ENCODE results near the gene MSH2.
A peak's percentile ranks its signal among the peaks of the same experiment; 100 is the strongest.

The MSH2 gene

DNA sequence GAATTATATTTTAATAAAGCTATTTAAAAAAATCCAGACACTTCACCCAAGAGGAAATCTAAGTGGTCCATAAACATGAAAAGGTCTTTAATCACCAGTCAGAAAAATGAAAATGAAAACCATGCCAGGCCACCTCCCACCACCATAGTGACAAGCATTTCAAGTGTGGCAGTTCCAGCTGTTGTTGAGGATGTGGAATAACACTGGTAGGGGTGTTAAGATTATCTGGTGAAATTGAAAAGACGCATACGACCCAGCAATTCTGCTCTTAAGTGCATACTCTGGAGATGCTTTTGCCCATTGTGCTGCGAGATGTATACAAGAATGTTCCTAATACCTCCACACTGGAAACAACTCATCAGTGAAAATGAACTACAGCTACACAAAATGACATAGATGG is 82.2 kb downstream of the MSH2 start:
- TF ChIP-seq, protein P1, sequence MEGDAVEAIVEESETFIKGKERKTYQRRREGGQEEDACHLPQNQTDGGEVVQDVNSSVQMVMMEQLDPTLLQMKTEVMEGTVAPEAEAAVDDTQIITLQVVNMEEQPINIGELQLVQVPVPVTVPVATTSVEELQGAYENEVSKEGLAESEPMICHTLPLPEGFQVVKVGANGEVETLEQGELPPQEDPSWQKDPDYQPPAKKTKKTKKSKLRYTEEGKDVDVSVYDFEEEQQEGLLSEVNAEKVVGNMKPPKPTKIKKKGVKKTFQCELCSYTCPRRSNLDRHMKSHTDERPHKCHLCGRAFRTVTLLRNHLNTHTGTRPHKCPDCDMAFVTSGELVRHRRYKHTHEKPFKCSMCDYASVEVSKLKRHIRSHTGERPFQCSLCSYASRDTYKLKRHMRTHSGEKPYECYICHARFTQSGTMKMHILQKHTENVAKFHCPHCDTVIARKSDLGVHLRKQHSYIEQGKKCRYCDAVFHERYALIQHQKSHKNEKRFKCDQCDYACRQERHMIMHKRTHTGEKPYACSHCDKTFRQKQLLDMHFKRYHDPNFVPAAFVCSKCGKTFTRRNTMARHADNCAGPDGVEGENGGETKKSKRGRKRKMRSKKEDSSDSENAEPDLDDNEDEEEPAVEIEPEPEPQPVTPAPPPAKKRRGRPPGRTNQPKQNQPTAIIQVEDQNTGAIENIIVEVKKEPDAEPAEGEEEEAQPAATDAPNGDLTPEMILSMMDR (IDR thresholded peaks at IDR 0.05; ENCODE audit: borderline replicate concordance, extremely low read depth, low read length, poor library complexity, severe bottlenecking) = no peak
- TF ChIP-seq EZH2 (IDR thresholded peaks at IDR 0.05; ENCODE audit: borderline replicate concordance, low read depth, low read length, severe bottlenecking) = no peak
- Histone ChIP-seq H4K20me1 (ENCODE audit: insufficient read depth, low read length) (no peaks in the 10 kb centered on the region), H3K36me3 (ENCODE audit: insufficient read depth, low read length) (peaks cover 44% of the 10 kb centered on the region), H3K4me2 (ENCODE audit: insufficient read depth, low read length) (no peak overlapping the region), H3K79me2 (ENCODE audit: insufficient read depth, low read length) (no peaks in the 10 kb centered on the region), H3K9ac (ENCODE audit: low read depth, low read length) (no peak overlapping the region), H2AFZ (ENCODE audit: low read depth, low read length) (no peak overlapping the region), H3K9me3 (ENCODE audit: insufficient read depth, low read length, severe bottlenecking) (no peaks in the 10 kb centered on the region), H3K27me3 (ENCODE audit: insufficient read depth, low read length, poor library complexity) (no peaks in the 10 kb centered on the region), H3K4me3 (ENCODE audit: low read depth in 1 of 2, low read length in 2 of 2) (no peak overlapping the region), H3K4me1 (ENCODE audit: insufficient read depth, low read length) (no peaks in the 10 kb centered on the region), H3K27ac (ENCODE audit: low read length) (no peak overlapping the region)
- ATAC-seq (ENCODE audit: insufficient read depth, low read depth) (no peak), DNase-seq (no peak)

DNA sequence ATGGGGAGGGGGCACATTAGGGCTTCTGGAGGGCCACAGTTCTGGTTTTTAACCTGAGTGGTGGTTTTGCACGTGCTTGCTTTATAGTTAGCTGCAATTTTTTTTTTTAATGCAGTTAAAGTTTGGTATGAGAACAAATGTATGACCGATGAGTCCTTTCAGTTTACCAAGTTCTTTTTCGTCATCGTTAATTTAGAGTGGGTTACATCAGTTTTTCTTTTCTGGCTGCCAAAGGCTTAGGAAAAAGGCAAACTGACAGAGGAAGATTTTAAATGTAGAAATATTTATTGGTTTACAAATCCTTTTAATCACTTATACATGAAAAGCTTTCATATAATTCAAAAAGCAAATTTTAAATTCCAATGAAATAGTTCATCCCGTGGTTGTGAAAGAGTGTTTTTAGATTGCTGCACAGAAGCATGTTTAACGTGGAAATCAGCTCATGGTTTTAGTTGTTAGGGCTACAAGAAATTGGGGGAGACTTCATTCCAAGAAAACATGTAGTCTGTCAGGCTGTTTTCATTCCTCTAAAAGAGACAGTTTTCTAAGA is 82.9 kb downstream of the MSH2 start:
- peaks cover 40% of the 10 kb centered on the region for H3K36me3 ChIP-seq (ENCODE audit: insufficient read depth, low read length)
- H3K79me2 ChIP-seq (ENCODE audit: insufficient read depth, low read length) = no peaks in the 10 kb centered on the region
- no peaks in the 10 kb centered on the region for H3K9me3 ChIP-seq (ENCODE audit: insufficient read depth, low read length, severe bottlenecking)
- H3K9ac ChIP-seq (ENCODE audit: low read depth, low read length) = no peak overlapping the region
- DNase-seq (no peak), ATAC-seq (ENCODE audit: insufficient read depth, low read depth) (no peak)
- no peak overlapping the region for H3K27ac ChIP-seq (ENCODE audit: low read length)
- no peaks in the 10 kb centered on the region for H4K20me1 ChIP-seq (ENCODE audit: insufficient read depth, low read length)
- H3K4me2 ChIP-seq (ENCODE audit: insufficient read depth, low read length) = no peak overlapping the region
- H3K4me1 ChIP-seq (ENCODE audit: insufficient read depth, low read length) = no peaks in the 10 kb centered on the region
- H3K27me3 ChIP-seq (ENCODE audit: insufficient read depth, low read length, poor library complexity) = no peaks in the 10 kb centered on the region
- no peak overlapping the region for H3K4me3 ChIP-seq (ENCODE audit: low read depth in 1 of 2, low read length in 2 of 2)
- no peak overlapping the region for H2AFZ ChIP-seq (ENCODE audit: low read depth, low read length)
- no peak for TF ChIP-seq EZH2 (IDR thresholded peaks at IDR 0.05; ENCODE audit: borderline replicate concordance, low read depth, low read length, severe bottlenecking)
- TF ChIP-seq, protein P1 (IDR thresholded peaks at IDR 0.05; ENCODE audit: borderline replicate concordance, extremely low read depth, low read length, poor library complexity, severe bottlenecking) = no peak

DNA sequence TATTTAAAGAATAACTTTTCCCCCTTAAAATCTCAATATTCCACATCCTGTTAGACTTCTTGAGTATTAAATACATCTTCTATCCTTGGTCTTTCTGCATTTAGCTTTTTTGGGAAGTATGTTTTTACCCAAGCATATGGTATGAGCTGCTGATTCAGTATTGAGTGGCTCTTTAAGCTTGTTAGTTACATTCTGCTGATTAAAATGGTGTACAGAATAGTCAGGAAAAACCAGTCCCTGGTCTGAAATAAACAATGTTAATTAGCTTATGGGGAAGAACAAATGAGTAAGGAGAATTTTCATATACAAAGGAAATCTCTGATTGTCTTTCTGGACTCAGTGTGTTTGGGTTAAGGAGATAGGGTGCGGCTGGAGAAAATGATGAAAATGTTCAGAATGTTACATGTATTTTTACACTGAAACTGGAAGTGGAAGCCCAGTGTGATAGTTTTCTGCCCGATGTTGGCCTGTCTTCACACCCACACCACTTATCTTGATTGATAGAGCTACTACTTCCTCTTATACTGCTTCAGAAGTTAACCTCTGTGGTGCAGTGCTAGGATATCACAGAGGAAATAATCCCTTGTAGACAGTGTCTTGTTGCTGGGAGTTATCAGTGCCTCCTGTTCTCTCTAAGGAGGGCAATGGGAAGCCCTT is 84.0 kb downstream of the MSH2 start:
- H3K4me2 ChIP-seq (ENCODE audit: insufficient read depth, low read length) = no peak overlapping the region
- H3K36me3 ChIP-seq (ENCODE audit: insufficient read depth, low read length) = peaks cover 34% of the 10 kb centered on the region
- H2AFZ ChIP-seq (ENCODE audit: low read depth, low read length) = no peak overlapping the region
- H3K9ac ChIP-seq (ENCODE audit: low read depth, low read length) = no peak overlapping the region
- H3K4me3 ChIP-seq (ENCODE audit: low read depth in 1 of 2, low read length in 2 of 2) = no peak overlapping the region
- no peaks in the 10 kb centered on the region for H3K27me3 ChIP-seq (ENCODE audit: insufficient read depth, low read length, poor library complexity)
- H3K9me3 ChIP-seq (ENCODE audit: insufficient read depth, low read length, severe bottlenecking) = no peaks in the 10 kb centered on the region
- H3K79me2 ChIP-seq (ENCODE audit: insufficient read depth, low read length) = no peaks in the 10 kb centered on the region
- DNase-seq (no peak), ATAC-seq (ENCODE audit: insufficient read depth, low read depth) (peak; percentile 49; the same call in 1 of the 3 replicates)
- H4K20me1 ChIP-seq (ENCODE audit: insufficient read depth, low read length) = no peaks in the 10 kb centered on the region
- no peak for TF ChIP-seq EZH2 (IDR thresholded peaks at IDR 0.05; ENCODE audit: borderline replicate concordance, low read depth, low read length, severe bottlenecking)
- TF ChIP-seq, protein P1 (IDR thresholded peaks at IDR 0.05; ENCODE audit: borderline replicate concordance, extremely low read depth, low read length, poor library complexity, severe bottlenecking) = no peak
- H3K4me1 ChIP-seq (ENCODE audit: insufficient read depth, low read length) = no peaks in the 10 kb centered on the region
- peak overlapping the region; percentile 12; the same call in 1 of the 2 replicates for H3K27ac ChIP-seq (ENCODE audit: low read length)

Measured in DND-41 (cell line).